Cardiac fibroblast (primary cell): Measurements from ENCODE around the gene GRK4.
"Not testable (repeated sequence)": the region's sequence is repeated elsewhere in the genome, so short reads cannot be mapped to it uniquely, and the experiment has no call there.

ENCODE experiments used
- DNase-seq, 2 donors: peaks; one replicate each; pipeline versions ENCODE4 v3.0.0 to v3.0.0-alpha.2; 2010; ENCODE audit warnings: low read depth in 2 of 2
- H3K4me3 ChIP-seq, 2 donors: replicated peaks in 1 of 2; 1 replicate in 1 of 2; 2 replicates in 1 of 2; pipeline ENCODE4 v1.5.1; 2011; ENCODE audit warnings: low read depth in 2 of 2, low read length in 2 of 2, mild to moderate bottlenecking in 2 of 2, moderate library complexity in 1 of 2
- CTCF ChIP-seq: IDR thresholded peaks from one replicate; pipeline ENCODE4 v1.5.1; 2011; ENCODE audit warnings: low read depth, mild to moderate bottlenecking, low read length, inconsistent platforms

Gene GRK4

GRCh38 chr4:2963175-2963965, at the start of gene GRK4, which contains the start of gene NOP14:
Gene GRK4, plus strand, starts transcription at chr4:2963571. Its CDS starts 500 bp downstream, at chr4:2964071.
Gene NOP14, minus strand, starts transcription at chr4:2963406. Its CDS starts 87 bp downstream, at chr4:2963319.
- peak within 1 kb of the TSS; percentile 94 to 95 for H3K4me3 ChIP-seq
- DNase-seq = peak; percentile 98 to 99
- TF ChIP-seq CTCF = no peak

GRCh38 chr4:2914256-2915126, 48.9 kb upstream of the GRK4 start:
- DNase-seq = no peak
- TF ChIP-seq CTCF = no peak
- H3K4me3 ChIP-seq = no peak overlapping the region

DNA sequence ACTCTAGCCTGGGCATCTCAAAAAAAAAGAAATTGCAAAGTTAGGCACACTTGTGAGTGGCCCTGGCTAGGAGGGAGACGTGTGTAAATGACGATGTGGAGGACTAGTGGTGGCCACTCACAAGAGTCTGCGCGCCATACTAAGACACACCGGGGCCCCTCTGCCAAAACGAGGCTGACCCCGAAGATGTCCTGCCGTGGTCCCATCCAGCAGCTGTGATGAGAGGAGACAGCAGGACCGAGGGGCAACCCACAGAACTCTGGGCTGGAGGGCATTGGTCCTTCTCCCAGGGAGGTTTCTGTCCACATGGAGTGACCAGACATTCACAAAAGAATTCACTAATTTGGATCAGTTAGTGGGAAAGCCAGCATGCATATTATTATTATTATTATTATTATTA, 47.6 kb upstream of the GRK4 start:
- TF ChIP-seq CTCF = no peak
- no peak for DNase-seq

GRCh38 chr4:2916696-2917095, 46.7 kb upstream of the GRK4 start:
- not testable (repeated sequence) for H3K4me3 ChIP-seq, DNase-seq

More for the DNA sequence above, 47.6 kb upstream of the GRK4 start:
- H3K4me3 ChIP-seq = no peak overlapping the region

GRCh38 chr4:2918300-2918699, 45.1 kb upstream of the GRK4 start:
- DNase-seq, H3K4me3 ChIP-seq: not testable (repeated sequence)

GRCh38 chr4:2918714-2919113, 44.7 kb upstream of the GRK4 start:
- DNase-seq, H3K4me3 ChIP-seq: not testable (repeated sequence)

DNA sequence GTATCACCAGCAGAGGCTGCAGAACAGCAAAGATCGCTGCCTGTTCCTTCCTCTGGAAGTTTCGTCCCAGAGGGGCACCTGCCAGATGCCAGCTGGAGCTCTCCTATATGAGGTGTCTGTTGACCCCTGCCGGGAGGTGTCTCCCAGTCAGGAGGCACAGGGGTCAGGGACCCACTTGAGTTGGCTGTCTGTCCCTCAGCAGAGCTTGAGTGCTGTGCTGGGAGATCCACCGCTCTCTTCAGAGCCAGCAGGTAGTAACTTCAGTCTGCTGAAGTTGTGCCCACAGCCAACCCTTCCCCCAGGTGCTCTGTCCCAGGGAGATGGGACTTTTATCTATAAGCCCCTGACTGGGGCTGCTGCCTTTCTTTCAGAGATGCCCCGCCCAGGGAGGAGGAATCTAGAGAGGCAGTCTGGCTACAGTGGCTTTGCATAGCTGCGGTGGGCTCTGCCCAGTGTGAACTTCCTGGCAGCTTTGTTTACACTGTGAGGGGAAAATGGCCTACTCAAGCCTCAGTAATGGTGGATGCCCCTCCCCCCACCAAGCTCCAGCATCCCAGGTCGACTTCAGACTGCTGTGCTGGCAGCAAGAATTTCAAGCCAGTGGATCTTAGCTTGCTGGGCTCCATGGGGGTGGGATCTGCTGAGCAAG, 40.8 kb upstream of the GRK4 start:
- DNase-seq = peak; percentile 35 to 50
- H3K4me3 ChIP-seq = not testable (repeated sequence)

- no peak overlapping the region for H3K4me3 ChIP-seq
- TF ChIP-seq CTCF = no peak
- DNase-seq = peak; percentile 43 to 82
Observed at GRCh38 chr4:2923141-2923551, 40.2 kb upstream of the GRK4 start.
